ENCODE results near the gene NPB.
A peak's percentile ranks its signal among the peaks of the same experiment; 100 is the strongest.

Gene NPB

GRCh38 chr17:81895400-81895799 is 6.6 kb upstream of the NPB start:
- DNase-seq (ENCODE audit: low read depth), result no peak
- H3K4me3 ChIP-seq (ENCODE audit: low read length), result no peak overlapping the region
- TF ChIP-seq, protein P1, sequence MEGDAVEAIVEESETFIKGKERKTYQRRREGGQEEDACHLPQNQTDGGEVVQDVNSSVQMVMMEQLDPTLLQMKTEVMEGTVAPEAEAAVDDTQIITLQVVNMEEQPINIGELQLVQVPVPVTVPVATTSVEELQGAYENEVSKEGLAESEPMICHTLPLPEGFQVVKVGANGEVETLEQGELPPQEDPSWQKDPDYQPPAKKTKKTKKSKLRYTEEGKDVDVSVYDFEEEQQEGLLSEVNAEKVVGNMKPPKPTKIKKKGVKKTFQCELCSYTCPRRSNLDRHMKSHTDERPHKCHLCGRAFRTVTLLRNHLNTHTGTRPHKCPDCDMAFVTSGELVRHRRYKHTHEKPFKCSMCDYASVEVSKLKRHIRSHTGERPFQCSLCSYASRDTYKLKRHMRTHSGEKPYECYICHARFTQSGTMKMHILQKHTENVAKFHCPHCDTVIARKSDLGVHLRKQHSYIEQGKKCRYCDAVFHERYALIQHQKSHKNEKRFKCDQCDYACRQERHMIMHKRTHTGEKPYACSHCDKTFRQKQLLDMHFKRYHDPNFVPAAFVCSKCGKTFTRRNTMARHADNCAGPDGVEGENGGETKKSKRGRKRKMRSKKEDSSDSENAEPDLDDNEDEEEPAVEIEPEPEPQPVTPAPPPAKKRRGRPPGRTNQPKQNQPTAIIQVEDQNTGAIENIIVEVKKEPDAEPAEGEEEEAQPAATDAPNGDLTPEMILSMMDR (IDR thresholded peaks at IDR 0.05; ENCODE audit: insufficient read depth, low read depth, low read length, missing control alignments), result no peak

DNA sequence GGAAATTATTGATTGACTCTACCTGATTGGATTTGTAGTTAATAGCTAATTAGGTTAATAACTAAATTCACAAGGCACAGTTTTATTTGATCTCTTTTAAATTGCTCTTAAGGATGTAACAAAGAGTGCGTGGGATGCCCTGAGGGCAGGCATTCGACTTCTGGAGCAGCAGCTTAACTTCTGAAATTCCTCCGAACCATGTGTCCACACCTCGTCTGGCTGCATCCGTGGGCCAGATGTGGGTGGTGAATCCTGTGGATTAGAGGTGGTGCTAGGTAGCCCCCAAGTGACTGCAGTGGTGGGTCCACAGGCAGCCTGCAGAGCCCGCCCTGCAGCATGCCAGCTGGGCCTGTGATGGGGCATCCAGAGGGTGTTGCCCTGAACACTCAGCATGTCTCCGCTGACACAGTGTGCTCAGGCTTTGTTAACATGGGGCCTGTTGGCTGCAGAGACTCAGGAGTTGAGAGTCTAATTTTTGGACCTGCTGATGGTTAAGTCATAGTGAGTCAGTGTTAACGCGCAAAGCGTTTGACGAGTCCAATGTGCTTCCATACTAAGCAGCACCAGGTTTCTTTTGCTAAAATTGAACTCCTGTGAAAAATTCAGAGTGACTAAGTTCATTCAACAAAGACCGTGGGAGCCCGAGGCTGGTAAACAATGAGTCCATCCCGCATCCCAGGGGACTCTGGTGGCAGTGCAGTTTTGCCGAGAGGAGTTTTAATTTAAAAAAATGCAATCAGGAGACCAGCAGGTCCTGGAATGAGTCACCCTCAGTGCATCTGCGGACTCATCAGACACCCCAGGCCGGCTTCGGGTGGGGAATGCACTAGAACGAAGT is 3.8 kb upstream of the NPB start:
- no peak overlapping the region for H3K4me3 ChIP-seq (ENCODE audit: low read length)
- TF ChIP-seq, protein P1 (IDR thresholded peaks at IDR 0.05; ENCODE audit: insufficient read depth, low read depth, low read length, missing control alignments), result no peak
- peak; percentile 95 for DNase-seq (ENCODE audit: low read depth)

DNA sequence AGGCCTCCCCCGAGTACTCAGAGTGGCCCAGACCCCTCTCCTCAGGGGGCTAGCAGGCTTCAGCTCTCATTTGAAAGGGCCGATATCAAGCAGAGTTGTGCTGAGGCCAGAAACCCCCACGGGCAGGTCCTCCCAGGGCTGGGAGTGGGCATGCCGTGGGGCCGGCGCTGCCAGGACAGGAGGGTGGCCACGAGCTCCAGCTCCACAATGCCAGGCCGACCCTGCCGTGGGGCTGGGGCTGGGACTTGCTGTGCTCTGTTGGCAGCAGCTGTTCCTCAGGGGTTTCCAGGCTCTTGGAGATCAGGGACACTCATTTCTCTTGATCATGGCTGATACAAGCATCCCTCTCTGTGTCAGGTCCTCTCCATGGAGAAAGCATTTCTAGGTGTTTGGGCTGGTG is 3.2 kb upstream of the NPB start:
- DNase-seq (ENCODE audit: low read depth), result no peak
- TF ChIP-seq, protein P1 (IDR thresholded peaks at IDR 0.05; ENCODE audit: insufficient read depth, low read depth, low read length, missing control alignments), result no peak
- no peak overlapping the region for H3K4me3 ChIP-seq (ENCODE audit: low read length)

DNA sequence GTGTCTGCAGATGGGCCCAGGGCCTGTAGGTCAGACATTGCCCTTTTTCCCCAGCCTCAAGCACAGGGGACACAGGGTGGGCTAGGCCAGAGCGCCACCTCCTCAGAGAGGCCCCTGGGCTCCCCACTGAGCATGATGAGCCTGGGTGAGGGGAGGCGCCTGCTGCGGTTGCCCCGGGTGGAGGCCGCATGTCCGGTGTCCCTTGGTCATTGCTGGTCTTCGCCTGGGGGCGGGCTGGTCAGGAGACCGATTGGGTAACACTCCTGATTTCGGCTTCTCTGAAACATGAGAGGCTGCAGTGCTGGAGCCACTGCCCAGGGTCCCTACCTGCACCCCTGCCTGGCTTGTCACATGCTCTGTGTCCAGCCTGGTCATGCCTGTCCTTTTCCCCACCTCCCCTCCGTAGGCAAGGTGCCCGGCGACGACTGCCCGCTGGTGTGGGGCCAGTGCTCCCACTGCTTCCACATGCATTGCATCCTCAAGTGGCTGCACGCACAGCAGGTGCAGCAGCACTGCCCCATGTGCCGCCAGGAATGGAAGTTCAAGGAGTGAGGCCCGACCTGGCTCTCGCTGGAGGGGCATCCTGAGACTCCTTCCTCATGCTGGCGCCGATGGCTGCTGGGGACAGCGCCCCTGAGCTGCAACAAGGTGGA is 2.4 kb upstream of the NPB start:
- TF ChIP-seq, protein P1 (IDR thresholded peaks at IDR 0.05; ENCODE audit: insufficient read depth, low read depth, low read length, missing control alignments), result no peak
- H3K4me3 ChIP-seq (ENCODE audit: low read length), result no peak overlapping the region
- no peak for DNase-seq (ENCODE audit: low read depth)

- H3K4me3 ChIP-seq (ENCODE audit: low read length), result no peak overlapping the region
- TF ChIP-seq, protein P1 (IDR thresholded peaks at IDR 0.05; ENCODE audit: insufficient read depth, low read depth, low read length, missing control alignments), result no peak
- DNase-seq (ENCODE audit: low read depth), result peak; percentile 65
Measured at GRCh38 chr17:81900181-81900820, 1.7 kb upstream of the NPB start.

DNA sequence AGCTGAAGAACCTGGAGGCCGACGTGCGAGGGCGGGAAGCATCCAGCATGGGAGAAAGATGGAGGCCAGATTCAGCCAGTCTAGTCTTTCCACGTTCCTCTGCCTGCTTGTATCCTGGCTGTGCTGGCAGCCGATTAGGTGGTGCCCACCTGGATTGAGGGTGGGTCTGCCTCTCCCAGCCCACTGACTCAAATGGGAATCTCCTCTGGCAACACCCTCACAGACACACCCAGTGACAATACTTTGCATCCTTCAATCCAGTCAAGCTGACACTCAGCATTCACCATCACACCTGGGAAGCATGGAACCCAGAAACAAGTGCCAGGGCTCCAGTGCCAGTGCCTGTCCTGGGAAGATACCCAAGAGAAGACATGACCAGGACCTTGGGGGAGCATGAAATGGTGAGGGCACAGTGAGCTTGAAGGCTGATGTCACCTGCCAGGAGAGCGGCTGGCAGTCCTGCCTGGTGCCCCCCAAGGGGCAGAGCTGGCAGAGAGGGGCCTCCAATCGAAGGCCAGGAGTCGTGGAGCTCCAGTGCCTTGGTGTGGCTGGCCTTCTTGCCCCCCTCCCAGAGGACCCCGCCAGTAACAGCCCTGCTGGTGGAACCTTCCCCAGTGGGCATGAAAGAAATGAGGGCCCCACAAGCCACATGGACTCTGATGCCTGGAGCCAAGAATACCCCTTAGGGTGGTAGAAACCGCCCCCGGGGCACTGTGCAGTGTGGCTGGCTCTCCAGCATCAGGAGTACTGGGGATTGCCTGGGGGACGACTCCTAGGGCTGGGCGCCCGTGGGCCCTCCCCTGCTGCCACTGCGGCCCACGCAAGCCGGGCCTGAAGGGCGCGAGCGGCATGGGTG is 643 bp upstream of the NPB start:
- DNase-seq (ENCODE audit: low read depth), result no peak
- H3K4me3 ChIP-seq (ENCODE audit: low read length), result no peak overlapping the region
- TF ChIP-seq, protein P1 (IDR thresholded peaks at IDR 0.05; ENCODE audit: insufficient read depth, low read depth, low read length, missing control alignments), result no peak
